Endothelial cell of umbilical vein (primary cell): ENCODE measurements around the gene DDR2.

Source experiments
- MYC ChIP-seq: IDR thresholded peaks from one replicate; pipeline ENCODE4 v1.6.1; 2011; ENCODE audit warnings: mild to moderate bottlenecking, low read depth, low read length
- TF ChIP-seq, protein P1 (sequence below), 2 donors: IDR thresholded peaks; 1 replicate in 1 of 2; 2 replicates in 1 of 2; pipeline ENCODE4 v1.5.1; 2011; ENCODE audit warnings: low read length in 2 of 2, mild to moderate bottlenecking in 2 of 2, moderate library complexity in 2 of 2, control low read depth in 1 of 2, inconsistent platforms in 1 of 2, low read depth in 1 of 2; ENCODE audit not compliant: insufficient read depth in 1 of 2; ENCODE audit errors: extremely low read depth in 1 of 2

DNA sequence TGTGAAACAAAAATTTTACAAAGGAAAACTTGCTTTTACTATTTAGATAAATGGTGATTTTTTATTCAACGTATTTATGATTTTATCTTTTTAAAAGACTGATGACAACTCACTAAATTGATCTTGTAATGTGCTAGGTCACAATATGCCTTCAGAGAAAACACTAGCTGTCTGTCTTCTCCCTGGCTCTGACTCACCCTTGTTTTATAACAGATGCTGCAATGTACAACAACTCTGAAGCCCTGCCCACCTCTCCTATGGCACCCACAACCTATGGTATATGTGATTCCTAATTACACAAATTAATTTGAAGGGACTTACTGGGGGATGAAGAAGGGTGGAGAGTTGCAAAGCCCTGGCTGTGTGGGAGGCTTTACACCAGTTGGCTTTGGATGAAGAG lies 133.5 kb downstream of the DDR2 start:
- TF ChIP-seq, protein P1, sequence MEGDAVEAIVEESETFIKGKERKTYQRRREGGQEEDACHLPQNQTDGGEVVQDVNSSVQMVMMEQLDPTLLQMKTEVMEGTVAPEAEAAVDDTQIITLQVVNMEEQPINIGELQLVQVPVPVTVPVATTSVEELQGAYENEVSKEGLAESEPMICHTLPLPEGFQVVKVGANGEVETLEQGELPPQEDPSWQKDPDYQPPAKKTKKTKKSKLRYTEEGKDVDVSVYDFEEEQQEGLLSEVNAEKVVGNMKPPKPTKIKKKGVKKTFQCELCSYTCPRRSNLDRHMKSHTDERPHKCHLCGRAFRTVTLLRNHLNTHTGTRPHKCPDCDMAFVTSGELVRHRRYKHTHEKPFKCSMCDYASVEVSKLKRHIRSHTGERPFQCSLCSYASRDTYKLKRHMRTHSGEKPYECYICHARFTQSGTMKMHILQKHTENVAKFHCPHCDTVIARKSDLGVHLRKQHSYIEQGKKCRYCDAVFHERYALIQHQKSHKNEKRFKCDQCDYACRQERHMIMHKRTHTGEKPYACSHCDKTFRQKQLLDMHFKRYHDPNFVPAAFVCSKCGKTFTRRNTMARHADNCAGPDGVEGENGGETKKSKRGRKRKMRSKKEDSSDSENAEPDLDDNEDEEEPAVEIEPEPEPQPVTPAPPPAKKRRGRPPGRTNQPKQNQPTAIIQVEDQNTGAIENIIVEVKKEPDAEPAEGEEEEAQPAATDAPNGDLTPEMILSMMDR (IDR thresholded peaks at IDR 0.05; ENCODE audit: extremely low read depth in 1 of 2, insufficient read depth in 1 of 2, low read depth in 1 of 2, low read length in 2 of 2), result no peak
- TF ChIP-seq MYC, result no peak
